SK-N-SH (cell line): ENCODE data around the gene GALNT18. TPM values are rescaled to one million over a fixed set of nuclear protein-coding genes. Genes with fewer than 3 reads are reported as not detected.

ENCODE experiments used
- CTCF ChIA-PET: fragments of 300-600, 350-600 bp; formaldehyde crosslinking; extraction: SDS; loops from one replicate; lab custom pipeline; 2021; lab: Yijun Ruan, JAX
- POLR2A ChIA-PET: fragments of 350-600 bp; sonication (Branson Sonifier 250); formaldehyde crosslinking; extraction: SDS; loops from one replicate; lab custom pipeline; 2020; ENCODE audit warnings: antibody characterized with exemption, inconsistent platforms; lab: Yijun Ruan, JAX
- DNase-seq: peaks from one replicate; pipeline ENCODE4 v3.0.0; 2012
- H2AFZ ChIP-seq: fragments of 200-600 bp; sonication (generic); 2 replicates; pipeline ENCODE4 v1.8.1; 2016; ENCODE audit warnings: antibody characterized with exemption, mild to moderate bottlenecking, low read depth
- H3F3A ChIP-seq: fragments of 200-600 bp; sonication (generic); replicated peaks from 2 replicates; pipeline ENCODE3; 2016; ENCODE audit warnings: antibody characterized with exemption, mild to moderate bottlenecking; ENCODE audit not compliant: insufficient read depth
- H3K27ac ChIP-seq, 2 experiments: fragments of 200-500 bp in 1 of 2; fragments of 200-600 bp in 1 of 2; sonication (Bioruptor generic) in 1 of 2; sonication (generic), shearing (Covaris generic) in 1 of 2; 2 replicates each; pipeline versions ENCODE4 v1.5.1 to v1.6.1; 2014 to 2016; ENCODE audit warnings: low read depth in 2 of 2, inconsistent platforms in 1 of 2, low read length in 1 of 2, mild to moderate bottlenecking in 1 of 2, mixed read lengths in 1 of 2
- H3K27me3 ChIP-seq: fragments of 200-600 bp; sonication (generic), shearing (Covaris generic); 2 replicates; pipeline ENCODE4 v1.6.1; 2016; ENCODE audit warnings: mixed run types; ENCODE audit not compliant: insufficient read depth
- H3K36me3 ChIP-seq, 2 experiments: fragments of 200-500 bp in 1 of 2; fragments of 200-600 bp in 1 of 2; sonication (Bioruptor generic) in 1 of 2; sonication (generic) in 1 of 2; replicated peaks in 1 of 2; 2 replicates each; pipeline versions ENCODE3 to v1.5.1; 2014 to 2016; ENCODE audit warnings: low read length in 1 of 2, mild to moderate bottlenecking in 1 of 2; ENCODE audit not compliant: insufficient read depth in 2 of 2, control insufficient read depth in 1 of 2
- H3K4me1 ChIP-seq, 2 experiments: fragments of 200-500 bp in 1 of 2; fragments of 200-600 bp in 1 of 2; sonication (Bioruptor generic) in 1 of 2; sonication (generic), shearing (Covaris generic) in 1 of 2; 2 replicates each; pipeline versions ENCODE4 v1.5.1 to v1.6.1; 2014 to 2016; ENCODE audit warnings: low read depth in 1 of 2, low read length in 1 of 2, mixed run types in 1 of 2; ENCODE audit not compliant: insufficient read depth in 2 of 2, control insufficient read depth in 1 of 2
- H3K4me2 ChIP-seq: fragments of 200-600 bp; sonication (generic), shearing (Covaris generic); 2 replicates; pipeline ENCODE4 v1.6.1; 2017; ENCODE audit warnings: mixed run types
- H3K4me3 ChIP-seq, 2 experiments: fragments of 200-500 bp in 1 of 2; fragments of 200-600 bp in 1 of 2; sonication (Bioruptor generic) in 1 of 2; sonication (generic), shearing (Covaris generic) in 1 of 2; 2 replicates each; pipeline versions ENCODE4 v1.5.1 to v1.8.1; 2014 to 2016; ENCODE audit warnings: low read depth in 2 of 2, inconsistent platforms in 1 of 2, low read length in 1 of 2, mild to moderate bottlenecking in 1 of 2, mixed read lengths in 1 of 2, moderate library complexity in 1 of 2
- H3K79me2 ChIP-seq: fragments of 200-600 bp; sonication (generic); 2 replicates; pipeline ENCODE4 v1.8.1; 2017; ENCODE audit warnings: mild to moderate bottlenecking; ENCODE audit not compliant: insufficient read depth
- H3K9ac ChIP-seq: fragments of 200-600 bp; sonication (generic); 2 replicates; pipeline ENCODE4 v1.6.1; 2017; ENCODE audit warnings: mixed run types
- H3K9me2 ChIP-seq: fragments of 200-600 bp; sonication (generic); 2 replicates; pipeline ENCODE4 v1.6.1; 2017; ENCODE audit warnings: mixed run types
- H3K9me3 ChIP-seq: fragments of 200-600 bp; sonication (generic); 2 replicates; pipeline ENCODE4 v1.6.1; 2017; ENCODE audit warnings: mixed run types, mild to moderate bottlenecking, moderate library complexity
- H4K20me1 ChIP-seq: fragments of 200-600 bp; sonication (generic); 2 replicates; pipeline ENCODE4 v1.6.1; 2017; ENCODE audit warnings: mild to moderate bottlenecking, mixed run types; ENCODE audit not compliant: insufficient read depth
- CTCF ChIP-seq: fragments of 200-600 bp; sonication (generic); IDR thresholded peaks from 2 replicates; pipeline ENCODE4 v1.6.1; 2017; ENCODE audit warnings: antibody characterized with exemption, mild to moderate bottlenecking, moderate library complexity
- ELF1 ChIP-seq: IDR thresholded peaks from 2 replicates; pipeline ENCODE4 v1.4.0; 2012
- EP300 ChIP-seq, 2 experiments: IDR thresholded peaks; 2 replicates each; pipeline versions ENCODE4 v1.4.0 to v1.6.1; 2012; ENCODE audit warnings: borderline replicate concordance in 1 of 2, low read depth in 1 of 2, low read length in 1 of 2
- FOXJ3 ChIP-seq: sonication (generic); formaldehyde crosslinking; IDR thresholded peaks from 2 replicates; pipeline ENCODE4 v1.5.1; 2020; ENCODE audit warnings: mild to moderate bottlenecking, missing genetic modification reagents
- FOXM1 ChIP-seq: IDR thresholded peaks from 2 replicates; pipeline ENCODE4 v1.4.0; 2012; ENCODE audit warnings: low read depth, mild to moderate bottlenecking
- GABPA ChIP-seq: IDR thresholded peaks from 2 replicates; pipeline ENCODE4 v1.4.0; 2012; ENCODE audit warnings: low read depth, mild to moderate bottlenecking
- MEF2A ChIP-seq: IDR thresholded peaks from 2 replicates; pipeline ENCODE4 v1.4.0; 2012; ENCODE audit warnings: low read depth, borderline replicate concordance
- MXI1 ChIP-seq: IDR thresholded peaks from 2 replicates; pipeline ENCODE4 v1.6.1; 2012; ENCODE audit warnings: mild to moderate bottlenecking, low read depth, low read length, improper control_type of control experiment
- NFIC ChIP-seq: IDR thresholded peaks from 2 replicates; pipeline ENCODE4 v1.4.0; 2012; ENCODE audit warnings: borderline replicate concordance
- NRF1 ChIP-seq: IDR thresholded peaks from 2 replicates; pipeline ENCODE4 v1.6.1; 2012; ENCODE audit warnings: low read depth, mild to moderate bottlenecking, low read length
- PBX3 ChIP-seq: IDR thresholded peaks from 2 replicates; pipeline ENCODE4; 2012
- POLR2AphosphoS5 ChIP-seq: IDR thresholded peaks from 2 replicates; pipeline ENCODE4 v1.6.1; 2012; ENCODE audit warnings: low read depth, low read length
- RCOR1 ChIP-seq: fragments of 150-350 bp; IDR thresholded peaks from 2 replicates; pipeline ENCODE4 v1.6.1; 2017; ENCODE audit warnings: antibody characterized with exemption, low read length
- RFX5 ChIP-seq: IDR thresholded peaks from 2 replicates; pipeline ENCODE4 v1.6.1; 2012; ENCODE audit warnings: mild to moderate bottlenecking, improper control_type of control experiment, low read length
- SMC3 ChIP-seq: IDR thresholded peaks from 2 replicates; pipeline ENCODE4 v1.6.1; 2012; ENCODE audit warnings: low read depth, low read length, improper control_type of control experiment
- USF2 ChIP-seq: fragments of 150-350 bp; IDR thresholded peaks from 2 replicates; pipeline ENCODE4 v1.6.1; 2017; ENCODE audit warnings: antibody characterized with exemption, low read length, low read depth, borderline replicate concordance
- YY1 ChIP-seq: IDR thresholded peaks from 2 replicates; pipeline ENCODE4 v1.4.0; 2012; ENCODE audit warnings: low read depth, mild to moderate bottlenecking
- WGBS: methylation state at CpG from one replicate; pipeline ENCODE4 v1.1.6; 2017; ENCODE audit warnings: low lambda C conversion rate; 5-methylcytosine and 5-hydroxymethylcytosine counted together
- polyA plus RNA-seq, 3 experiments: library from polyadenylated mRNA; depleted of rRNA; stranded (reverse); fragments of >200 nt; gene quantifications; 2 replicates each; pipeline ENCODE4 v1.2.3, GENCODE V29; 2012

The GALNT18 gene
- polyA plus RNA-seq, 1 of the 3 experiments (the other 2 are of a cell fraction), result 0.64 TPM

DNA sequence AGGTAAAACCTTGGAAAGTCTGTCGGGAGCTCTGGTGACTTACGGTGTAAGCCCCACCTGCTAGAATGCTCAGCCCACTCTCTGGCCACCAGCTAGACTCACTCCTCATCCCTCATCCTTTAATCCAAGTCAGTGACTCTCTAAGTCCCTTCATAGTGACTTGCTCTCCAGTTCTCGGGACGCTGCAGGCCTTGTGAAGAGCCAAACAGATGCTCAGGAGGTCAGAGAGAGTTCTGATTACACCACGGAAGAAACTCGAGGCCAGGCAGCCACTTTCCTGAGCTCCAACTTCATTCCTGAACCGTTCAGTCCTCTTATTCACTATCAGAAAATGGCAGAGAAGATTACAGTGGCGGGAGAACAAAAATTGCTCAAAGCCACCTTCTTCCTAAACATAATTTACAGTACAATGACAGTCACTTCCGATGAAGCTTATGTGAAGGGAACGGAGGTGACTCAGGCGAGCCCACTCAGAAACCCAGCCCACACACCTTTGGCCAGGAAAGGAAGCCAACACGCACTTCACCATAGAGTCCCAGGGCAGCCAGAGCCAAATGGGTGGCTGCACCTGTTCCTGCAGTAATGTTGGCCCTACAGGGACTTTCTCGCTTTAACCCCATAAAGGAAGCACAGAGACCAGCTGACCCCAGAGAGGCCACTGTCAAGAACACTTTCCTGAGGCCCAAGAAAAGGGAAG is 100.4 kb downstream of the GALNT18 start:
- no peak overlapping the region for H3K4me2 ChIP-seq
- H3K4me3 ChIP-seq, result no peak overlapping the region
- CTCF ChIA-PET, result interaction anchor here (1.4 kb wide), 1 partner anchor 16 kb away, joined by 3 read pairs; no protein-coding TSS in a partner anchor
- no peaks in the 10 kb centered on the region for H3K9me3 ChIP-seq
- no peak for TF ChIP-seq RCOR1
- no peak for TF ChIP-seq YY1
- TF ChIP-seq NRF1, result no peak
- no peak for TF ChIP-seq CTCF
- TF ChIP-seq GABPA, result no peak
- TF ChIP-seq ELF1, result no peak
- no peak for TF ChIP-seq MEF2A
- TF ChIP-seq SMC3, result no peak
- no peak for TF ChIP-seq RFX5
- no peak for TF ChIP-seq NFIC
- no peak for TF ChIP-seq FOXJ3 (CRISPR knock-in tag)
- TF ChIP-seq EP300 (IDR thresholded peaks at IDR 0.05; ENCODE audit: borderline replicate concordance in 1 of 2, low read depth in 1 of 2, low read length in 1 of 2), result no peak
- no peak for TF ChIP-seq PBX3
- no peak for TF ChIP-seq FOXM1
- TF ChIP-seq USF2, result no peak
- no peak for TF ChIP-seq POLR2AphosphoS5
- TF ChIP-seq MXI1, result no peak
- TF ChIP-seq, all 33 proteins: peak for 0
- H4K20me1 ChIP-seq, result no peaks in the 10 kb centered on the region
- no peak overlapping the region for H3K27ac ChIP-seq
- H3K27me3 ChIP-seq, result no peaks in the 10 kb centered on the region
- no peak overlapping the region for H3K9ac ChIP-seq
- no peaks in the 10 kb centered on the region for H3K36me3 ChIP-seq
- H3K79me2 ChIP-seq, result no peaks in the 10 kb centered on the region
- no peaks in the 10 kb centered on the region for H3F3A ChIP-seq
- peaks cover 0 to 16% of the 10 kb centered on the region in 2 experiments; a peak in 1 of 4 replicates for H3K4me1 ChIP-seq
- no peak for DNase-seq
- H3K9me2 ChIP-seq, result no peaks in the 10 kb centered on the region
- 69% methylated on average over 13 of the region's 13 CpGs for WGBS
- H2AFZ ChIP-seq, result no peak overlapping the region
- POLR2A ChIA-PET, result no interaction called here
